Activated CD8-positive, alpha-beta memory T cell treated with anti-CD3 and anti-CD28 coated beads, Interleukin-2, amount 10 ng/mL, durations not matched to agents 7 days and 5 days (primary cell): Measurements from ENCODE around the gene NID2. TPM values are rescaled to one million over a fixed set of nuclear protein-coding genes. Genes with fewer than 3 reads are reported as not detected.

Experiments used
- ATAC-seq: fragments of 150-1000 bp; cut with Tn5 transposase; one replicate; pipeline ENCODE4 v1.10.0; 2021; ENCODE audit warnings: moderate library complexity
- CTCF ChIA-PET: fragments of 350-600 bp; sonication (Branson Sonifier 250); formaldehyde crosslinking; loops from one replicate; lab custom pipeline; 2021; ENCODE audit warnings: antibody characterized with exemption; lab: Charles Lee
- DNase-seq: peaks from one replicate; pipeline ENCODE4 v3.0.0-alpha.2; 2020
- H3K27ac Mint-ChIP-seq: one replicate; pipeline ENCODE4 v1.8.0; 2021; ENCODE audit warnings: mild to moderate bottlenecking, mixed read lengths
- H3K27me3 Mint-ChIP-seq: one replicate; pipeline ENCODE4 v1.8.0; 2021; ENCODE audit warnings: mixed read lengths
- H3K36me3 Mint-ChIP-seq: one replicate; pipeline ENCODE4 v1.8.0; 2021; ENCODE audit warnings: mild to moderate bottlenecking, mixed read lengths
- H3K4me1 Mint-ChIP-seq: one replicate; pipeline ENCODE4 v1.8.0; 2021; ENCODE audit warnings: mixed read lengths
- H3K4me3 Mint-ChIP-seq: one replicate; pipeline ENCODE4 v1.8.0; 2021; ENCODE audit warnings: mild to moderate bottlenecking, moderate library complexity, mixed read lengths
- H3K9me3 Mint-ChIP-seq: one replicate; pipeline ENCODE4 v1.8.0; 2022; ENCODE audit warnings: low read depth, mixed read lengths
- total RNA-seq, 2 experiments: library from RNA; stranded (reverse); gene quantifications; one replicate each; pipeline ENCODE4 v1.2.3, GENCODE V29; 2021

NID2 gene
- total RNA-seq, 2 experiments from 2014 or later, result 0.18 to 0.21 TPM

- Mint-ChIP-seq H3K4me1 (no peaks in the 10 kb centered on the region), H3K4me3 (no peak overlapping the region), H3K27me3 (peaks cover 16% of the 10 kb centered on the region), H3K36me3 (no peaks in the 10 kb centered on the region), H3K27ac (no peak overlapping the region), H3K9me3 (no peaks in the 10 kb centered on the region)
- DNase-seq, result no peak
- CTCF ChIA-PET, result no interaction called here
- ATAC-seq, result no peak
Observed at GRCh38 chr14:52055167-52055566, 13.7 kb downstream of the NID2 start.

GRCh38 chr14:52054678-52055077, 14.2 kb downstream of the NID2 start:
- Mint-ChIP-seq H3K4me3 (no peak overlapping the region), H3K27ac (no peak overlapping the region), H3K9me3 (no peaks in the 10 kb centered on the region), H3K4me1 (no peaks in the 10 kb centered on the region), H3K36me3 (no peaks in the 10 kb centered on the region), H3K27me3 (peaks cover 13% of the 10 kb centered on the region)
- DNase-seq (no peak), ATAC-seq (no peak)
- CTCF ChIA-PET, result no interaction called here

DNA sequence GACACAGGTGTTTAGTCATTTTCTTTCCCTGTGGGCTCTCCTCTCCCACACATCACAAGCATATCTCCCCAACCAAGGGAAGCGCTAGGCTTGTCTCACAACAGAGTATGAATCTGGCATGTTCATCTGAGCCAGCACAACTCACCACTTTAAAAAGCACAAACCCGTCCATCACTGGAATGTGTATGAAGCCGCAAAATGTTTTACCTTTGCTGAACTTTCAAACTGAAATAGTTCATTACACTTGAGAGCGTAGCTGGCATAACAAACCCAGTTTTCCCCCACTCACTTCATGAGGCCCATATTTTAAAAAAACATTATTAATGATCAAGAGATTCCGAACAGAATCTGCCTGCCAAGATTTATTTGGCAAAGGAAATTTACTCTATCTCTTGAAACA, 15.8 kb downstream of the NID2 start:
- Mint-ChIP-seq H3K4me1 (no peaks in the 10 kb centered on the region), H3K9me3 (no peaks in the 10 kb centered on the region), H3K36me3 (no peaks in the 10 kb centered on the region), H3K27ac (no peak overlapping the region), H3K4me3 (no peak overlapping the region), H3K27me3 (peaks cover 13% of the 10 kb centered on the region)
- DNase-seq (no peak), ATAC-seq (no peak)
- CTCF ChIA-PET, result interaction anchor here (1.7 kb wide), 1 partner anchor 9 kb away, joined by 3 read pairs; no protein-coding TSS in a partner anchor

DNA sequence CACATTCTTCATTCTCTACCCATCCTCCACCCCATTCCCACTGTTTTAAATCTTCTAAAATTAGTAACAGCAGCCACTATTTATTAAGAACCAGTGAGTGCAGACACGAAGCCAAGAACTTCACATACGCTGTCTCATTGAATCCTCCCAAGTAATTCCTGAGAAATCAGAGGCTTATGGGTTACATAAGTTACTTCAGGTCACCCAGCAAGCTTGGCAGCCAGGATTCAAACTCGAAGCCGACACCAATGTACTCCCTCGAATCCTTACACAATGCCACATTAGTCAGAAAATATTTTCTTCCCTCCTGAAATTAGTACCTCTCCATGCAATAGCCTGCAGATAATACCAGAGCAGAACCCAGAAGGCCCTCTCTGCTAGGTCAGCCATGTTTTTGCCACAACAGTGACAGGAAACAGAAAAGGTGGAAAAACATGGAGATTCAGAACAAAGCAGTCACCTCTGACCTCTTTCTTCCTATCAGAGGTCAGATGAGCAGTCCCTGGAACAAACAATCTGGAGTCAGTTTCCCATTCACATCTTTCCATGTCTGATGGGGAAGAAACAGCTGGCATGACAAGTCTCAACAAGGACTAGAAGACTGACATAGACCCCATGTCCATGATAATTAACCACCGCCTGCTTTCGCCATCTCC, 16.4 kb downstream of the NID2 start:
- DNase-seq (no peak), ATAC-seq (no peak)
- H3K4me3 Mint-ChIP-seq, result no peak overlapping the region
- CTCF ChIA-PET, result no interaction called here
- no peaks in the 10 kb centered on the region for H3K4me1 Mint-ChIP-seq
- H3K27me3 Mint-ChIP-seq, result peaks cover 13% of the 10 kb centered on the region
- H3K9me3 Mint-ChIP-seq, result no peaks in the 10 kb centered on the region
- H3K27ac Mint-ChIP-seq, result no peak overlapping the region
- H3K36me3 Mint-ChIP-seq, result no peaks in the 10 kb centered on the region

DNA sequence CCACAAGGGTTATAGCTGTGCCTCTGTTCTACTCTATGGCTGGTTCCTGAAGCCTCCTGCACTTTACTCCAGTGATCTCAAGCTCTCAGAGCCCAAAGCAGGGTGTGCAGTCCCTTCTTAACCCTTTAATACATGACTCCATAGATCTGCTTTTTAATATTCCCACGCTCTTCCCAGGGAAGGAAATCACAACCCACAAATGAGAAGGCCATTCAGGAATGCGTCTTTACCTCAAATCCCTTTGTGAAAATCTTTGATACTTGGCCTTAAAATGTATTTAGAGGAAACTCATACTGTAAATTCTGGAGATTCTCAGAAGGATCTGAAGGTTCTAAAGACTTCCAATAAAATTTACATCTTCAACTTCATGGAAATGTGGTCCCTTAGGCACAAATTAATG, 17.0 kb downstream of the NID2 start:
- CTCF ChIA-PET, result no interaction called here
- DNase-seq, result no peak
- no peak for ATAC-seq
- H3K27ac Mint-ChIP-seq, result no peak overlapping the region
- no peaks in the 10 kb centered on the region for H3K36me3 Mint-ChIP-seq
- no peak overlapping the region for H3K4me3 Mint-ChIP-seq
- H3K27me3 Mint-ChIP-seq, result peaks cover 13% of the 10 kb centered on the region
- H3K9me3 Mint-ChIP-seq, result no peaks in the 10 kb centered on the region
- no peaks in the 10 kb centered on the region for H3K4me1 Mint-ChIP-seq

- Mint-ChIP-seq H3K4me3 (no peak overlapping the region), H3K27ac (no peak overlapping the region), H3K4me1 (no peaks in the 10 kb centered on the region), H3K36me3 (no peaks in the 10 kb centered on the region), H3K27me3 (peaks cover 13% of the 10 kb centered on the region), H3K9me3 (no peaks in the 10 kb centered on the region)
- DNase-seq (no peak), ATAC-seq (no peak)
- CTCF ChIA-PET, result no interaction called here
Observed at GRCh38 chr14:52051251-52051650, 17.6 kb downstream of the NID2 start.

GRCh38 chr14:52049721-52050588, 18.9 kb downstream of the NID2 start:
- Mint-ChIP-seq H3K4me1 (no peaks in the 10 kb centered on the region), H3K27me3 (peaks cover 6% of the 10 kb centered on the region), H3K4me3 (no peak overlapping the region), H3K27ac (no peak overlapping the region), H3K9me3 (no peaks in the 10 kb centered on the region), H3K36me3 (no peaks in the 10 kb centered on the region)
- CTCF ChIA-PET, result no interaction called here
- no peak for DNase-seq
- no peak for ATAC-seq

DNA sequence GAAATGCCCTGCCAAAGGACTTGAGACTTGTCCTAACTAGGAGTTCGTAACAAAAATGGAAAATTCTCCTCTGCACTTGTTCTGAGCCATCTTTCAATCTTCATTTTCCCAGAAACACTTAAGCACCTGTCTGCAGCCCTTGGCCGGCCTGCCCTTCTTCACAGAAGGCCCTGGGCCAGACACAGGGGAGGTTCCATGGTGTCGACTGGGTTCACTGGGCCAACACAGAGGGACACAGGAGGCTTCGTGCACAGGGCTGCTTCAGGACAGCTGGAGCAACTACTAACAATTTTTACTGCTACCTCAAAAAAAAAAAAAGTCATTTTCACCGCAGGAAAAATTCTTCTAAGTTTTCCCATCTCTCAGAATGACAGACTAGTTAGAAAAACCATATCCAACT, 19.6 kb downstream of the NID2 start:
- CTCF ChIA-PET, result no interaction called here
- Mint-ChIP-seq H3K27me3 (peaks cover 3% of the 10 kb centered on the region), H3K4me3 (no peak overlapping the region), H3K9me3 (no peaks in the 10 kb centered on the region), H3K4me1 (no peaks in the 10 kb centered on the region), H3K27ac (no peak overlapping the region), H3K36me3 (no peaks in the 10 kb centered on the region)
- DNase-seq, result no peak
- ATAC-seq, result no peak

DNA sequence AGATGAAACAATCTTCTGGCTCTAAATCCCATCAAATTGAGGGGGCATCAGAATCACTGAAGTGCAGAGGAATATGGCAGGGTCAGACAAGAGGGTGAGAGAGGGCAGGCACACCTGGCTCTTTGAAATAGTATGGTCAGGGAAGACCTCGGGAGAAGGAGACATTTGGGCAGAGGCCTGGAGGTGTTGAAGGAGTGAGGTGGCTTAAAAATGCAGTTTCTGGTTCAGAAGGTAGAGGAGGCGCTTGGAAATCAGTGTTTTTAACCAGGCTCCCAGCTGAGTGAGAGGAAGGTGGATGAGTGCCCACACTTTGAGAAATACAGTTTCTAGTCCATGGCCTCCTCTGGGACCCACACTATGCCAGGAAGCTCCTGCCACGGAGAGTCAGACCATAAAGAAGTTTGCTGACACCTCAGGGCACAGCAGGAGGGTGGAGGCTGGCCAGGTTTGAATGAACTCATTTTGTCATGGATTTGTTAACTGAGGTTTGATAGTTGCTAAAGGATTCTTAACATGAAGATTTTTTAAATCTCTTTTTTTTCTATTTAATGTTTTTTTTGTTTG, 20.1 kb downstream of the NID2 start:
- Mint-ChIP-seq H3K4me1 (no peaks in the 10 kb centered on the region), H3K36me3 (no peaks in the 10 kb centered on the region), H3K27me3 (peaks cover 3% of the 10 kb centered on the region), H3K9me3 (no peaks in the 10 kb centered on the region), H3K4me3 (no peak overlapping the region), H3K27ac (no peak overlapping the region)
- CTCF ChIA-PET, result no interaction called here
- no peak for DNase-seq
- ATAC-seq, result no peak

DNA sequence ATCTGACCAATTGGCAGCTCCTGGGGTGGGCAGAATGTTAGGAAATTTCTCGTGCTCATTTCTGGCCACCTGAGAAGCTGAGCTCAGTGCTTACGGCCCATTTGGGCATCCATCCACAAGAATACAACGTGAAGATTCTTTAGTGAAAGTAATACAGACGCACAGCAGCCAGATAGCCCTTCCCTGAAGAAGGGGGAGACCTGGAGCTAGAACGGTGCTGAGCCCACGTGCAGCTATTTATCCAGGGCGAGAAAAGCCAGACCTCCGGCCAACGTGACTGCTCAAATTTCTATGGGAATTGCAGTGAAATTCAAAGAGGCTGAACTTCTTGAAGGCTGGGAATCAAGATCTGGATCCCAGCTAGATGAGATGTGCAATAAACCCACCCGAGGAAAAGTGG, 20.7 kb downstream of the NID2 start:
- ATAC-seq, result no peak
- no peak for DNase-seq
- CTCF ChIA-PET, result no interaction called here
- H3K4me3 Mint-ChIP-seq, result no peak overlapping the region
- H3K9me3 Mint-ChIP-seq, result no peaks in the 10 kb centered on the region
- no peaks in the 10 kb centered on the region for H3K4me1 Mint-ChIP-seq
- H3K27ac Mint-ChIP-seq, result no peak overlapping the region
- peaks cover 2% of the 10 kb centered on the region for H3K27me3 Mint-ChIP-seq
- no peaks in the 10 kb centered on the region for H3K36me3 Mint-ChIP-seq

- H3K27ac Mint-ChIP-seq, result no peak overlapping the region
- H3K27me3 Mint-ChIP-seq, result peaks cover 3% of the 10 kb centered on the region
- no peak for ATAC-seq
- H3K4me1 Mint-ChIP-seq, result no peaks in the 10 kb centered on the region
- H3K4me3 Mint-ChIP-seq, result no peak overlapping the region
- CTCF ChIA-PET, result interaction anchor here (1.1 to 1.6 kb wide), 2 partner anchors 24 to 30 kb away, joined by 3 to 4 read pairs; no protein-coding TSS in a partner anchor
- no peak for DNase-seq
- no peaks in the 10 kb centered on the region for H3K9me3 Mint-ChIP-seq
- H3K36me3 Mint-ChIP-seq, result no peaks in the 10 kb centered on the region
Observed at GRCh38 chr14:52046376-52046917, 22.4 kb downstream of the NID2 start.

DNA sequence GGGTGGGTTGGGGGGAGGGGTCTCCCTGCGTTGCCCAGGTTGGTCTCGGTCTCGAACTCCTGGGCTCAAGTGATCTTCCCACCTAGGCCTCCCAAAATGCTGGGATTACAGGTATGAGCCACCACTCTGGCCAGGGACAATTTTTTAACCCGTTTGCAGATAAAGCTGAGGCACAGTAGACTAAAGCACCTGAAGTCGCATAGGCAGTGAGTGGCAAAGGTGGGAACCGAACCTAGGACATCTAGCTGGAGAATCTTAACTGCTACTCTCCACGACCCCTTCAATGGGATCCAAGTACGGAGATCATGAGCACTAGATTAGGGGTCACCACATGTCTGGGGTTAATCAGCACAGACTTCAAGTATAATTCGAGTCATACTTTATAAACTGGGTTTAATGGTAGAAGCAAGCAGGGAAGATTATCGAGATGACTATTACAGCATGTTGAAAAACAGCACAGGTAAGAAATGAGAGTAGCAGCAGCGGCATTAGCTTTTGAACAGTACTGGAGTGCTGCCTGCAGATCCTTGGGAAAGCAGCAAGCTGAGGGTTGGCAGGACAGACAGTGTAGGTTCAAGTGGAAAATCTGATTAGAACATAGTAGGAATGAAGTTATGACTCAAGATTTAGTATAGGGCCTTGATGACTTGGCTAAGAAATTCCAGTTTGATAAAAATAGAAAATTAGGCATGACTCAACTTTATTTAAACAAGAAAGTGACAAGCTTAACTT, 23.9 kb downstream of the NID2 start:
- peaks cover 3% of the 10 kb centered on the region for H3K27me3 Mint-ChIP-seq
- DNase-seq (no peak), ATAC-seq (no peak)
- no peaks in the 10 kb centered on the region for H3K9me3 Mint-ChIP-seq
- H3K27ac Mint-ChIP-seq, result no peak overlapping the region
- H3K4me1 Mint-ChIP-seq, result no peaks in the 10 kb centered on the region
- H3K36me3 Mint-ChIP-seq, result no peaks in the 10 kb centered on the region
- CTCF ChIA-PET, result interaction anchor here (0.6 to 1.6 kb wide), 3 partner anchors 22 to 161 kb away, joined by 3 to 4 read pairs (median 3); no protein-coding TSS in a partner anchor
- no peak overlapping the region for H3K4me3 Mint-ChIP-seq

DNA sequence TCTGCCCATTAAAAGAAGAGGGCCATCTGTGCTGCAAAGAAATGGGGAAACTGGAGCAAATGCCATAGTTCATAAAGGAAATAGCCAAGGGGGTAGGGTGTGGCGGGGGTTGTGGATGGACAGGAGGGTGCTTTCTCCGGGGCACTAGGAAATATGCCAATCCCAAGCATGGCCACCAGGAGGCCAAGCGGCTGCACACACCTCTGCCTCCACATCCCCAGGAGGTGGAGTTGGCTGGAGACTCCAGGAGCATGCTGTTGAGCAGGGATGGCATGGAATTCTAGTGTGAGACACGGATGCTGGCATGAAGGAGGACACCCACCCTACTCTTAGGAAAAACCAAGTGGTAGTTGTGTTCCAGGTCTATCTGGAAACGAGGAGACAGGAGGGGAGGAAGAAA, 25.2 kb downstream of the NID2 start:
- Mint-ChIP-seq H3K9me3 (no peaks in the 10 kb centered on the region), H3K36me3 (no peaks in the 10 kb centered on the region), H3K4me1 (no peaks in the 10 kb centered on the region), H3K4me3 (no peak overlapping the region), H3K27ac (no peak overlapping the region), H3K27me3 (peaks cover 3% of the 10 kb centered on the region)
- CTCF ChIA-PET, result interaction anchor here (0.6 to 1.9 kb wide), 7 partner anchors 10 to 849 kb away, joined by 3 to 4 read pairs (median 3); no protein-coding TSS in a partner anchor
- DNase-seq (peak; percentile 46), ATAC-seq (peak; percentile 49)
